Sigmoid colon (tissue), 7 donors: ENCODE data around the gene C22orf31. TPM values are rescaled to one million over a fixed set of nuclear protein-coding genes. Genes with fewer than 3 reads are reported as not detected.
"Not testable (repeated sequence)": the region's sequence is repeated elsewhere in the genome, so short reads cannot be mapped to it uniquely, and the experiment has no call there.

Experiments used
- DNase-seq: peaks from one replicate; pipeline ENCODE4 v3.0.0-alpha.2; 2019
- H3K27ac ChIP-seq, 4 donors: fragments of 200-600 bp; sonication (generic); one replicate each; pipeline ENCODE4 v1.5.1; 2016 to 2019; ENCODE audit warnings: mild to moderate bottlenecking in 1 of 4
- H3K27me3 ChIP-seq, 3 donors: fragments of 200-600 bp; sonication (generic); one replicate each; pipeline ENCODE4 v1.5.1; 2019; ENCODE audit warnings: mild to moderate bottlenecking in 1 of 3
- H3K36me3 ChIP-seq, 4 donors: fragments of 200-600 bp; sonication (generic); one replicate each; pipeline ENCODE4 v1.5.1; 2016 to 2019
- H3K4me1 ChIP-seq, 4 donors: fragments of 200-600 bp; sonication (generic); one replicate each; pipeline ENCODE4 v1.5.1; 2017 to 2019
- H3K4me3 ChIP-seq, 4 donors: fragments of 200-600 bp; sonication (generic); one replicate each; pipeline ENCODE4 v1.5.1; 2017 to 2019; ENCODE audit warnings: mild to moderate bottlenecking in 2 of 4, moderate library complexity in 1 of 4
- H3K9me3 ChIP-seq, 4 donors: fragments of 200-600 bp in 3 of 4; sonication (generic) in 3 of 4; one replicate each; pipeline versions ENCODE4 v1.5.1 to v1.6.1; 2013 to 2019
- CTCF ChIP-seq, 4 experiments: fragments of 450-650 bp in 3 of 4; fragments of 200-600 bp in 1 of 4; IDR thresholded peaks; one replicate each; pipeline ENCODE4 v1.5.1; 2016 to 2019; ENCODE audit warnings: antibody characterized with exemption in 4 of 4, mild to moderate bottlenecking in 3 of 4, moderate library complexity in 2 of 4
- EP300 ChIP-seq, 4 donors: sonication (generic); formaldehyde crosslinking; IDR thresholded peaks; one replicate each; pipeline ENCODE4 v1.6.1; 2017; ENCODE audit warnings: antibody characterized with exemption in 4 of 4
- POLR2A ChIP-seq, 2 donors: fragments of 450-650 bp; IDR thresholded peaks; one replicate each; pipeline ENCODE4 v1.6.1; 2016; ENCODE audit warnings: antibody characterized with exemption in 2 of 2, mild to moderate bottlenecking in 2 of 2, moderate library complexity in 2 of 2
- POLR2AphosphoS5 ChIP-seq, 4 donors: sonication (generic); formaldehyde crosslinking; IDR thresholded peaks; one replicate each; pipeline ENCODE4 v1.6.1; 2017; ENCODE audit warnings: antibody characterized with exemption in 4 of 4
- WGBS, 2 donors: extraction: QIAGEN DNeasy Blood & Tissue Kit; methylation state at CpG; one replicate each; pipeline ENCODE4 v1.1.7; 2013; 5-methylcytosine and 5-hydroxymethylcytosine counted together
- intact Hi-C: fragments of 100-400 bp; cut with DNase I; formaldehyde crosslinking; loops from one replicate; pipeline ENCODE4 v1.15.1; 2023
- polyA plus RNA-seq, 3 donors: library from polyadenylated mRNA; stranded (reverse); fragments of 200-250 nt; gene quantifications; one replicate each; pipeline ENCODE4 v1.2.3, GENCODE V29; 2013
- total RNA-seq, 4 donors: library from RNA; depleted of rRNA; stranded (reverse); fragments of >200 nt; gene quantifications; one replicate each; pipeline ENCODE4 v1.1.0, GENCODE V29; 2016
- donor health status: healthy with polysubstance abuse.
- donor health status: Bipolar disorder and iron deficiency.
- donor health status: healthy.

Gene C22orf31
- total and polyA plus RNA-seq, 7 donors: 0.60 TPM; not detected in 6

GRCh38 chr22:29040385-29041275, 21.0 kb downstream of the C22orf31 start:
- Histone ChIP-seq H3K27me3 (no peaks in the 10 kb centered on the region), H3K4me3 (no peak overlapping the region), H3K4me1 (peaks cover 0 to 21% (median 15%) of the 10 kb centered on the region in 4 donors), H3K9me3 (no peaks in the 10 kb centered on the region), H3K27ac (no peak overlapping the region), H3K36me3 (peaks cover 0 to 25% (median 0%) of the 10 kb centered on the region in 4 donors)
- TF ChIP-seq EP300 (IDR thresholded peaks at IDR 0.05) (no peak), POLR2AphosphoS5 (IDR thresholded peaks at IDR 0.05) (no peak), POLR2A (IDR thresholded peaks at IDR 0.05) (no peak), CTCF (IDR thresholded peaks at IDR 0.05) (peak; percentile 87 to 97 (median 94))
- WGBS, 2 donors: 29 to 36% methylated on average over 9 of the region's 9 CpGs
- intact Hi-C loops: loop anchor here (1.0 to 5.0 kb wide), 2 partner anchors 184 to 433 kb away; no protein-coding TSS in a partner anchor
- peak; percentile 81 for DNase-seq

DNA sequence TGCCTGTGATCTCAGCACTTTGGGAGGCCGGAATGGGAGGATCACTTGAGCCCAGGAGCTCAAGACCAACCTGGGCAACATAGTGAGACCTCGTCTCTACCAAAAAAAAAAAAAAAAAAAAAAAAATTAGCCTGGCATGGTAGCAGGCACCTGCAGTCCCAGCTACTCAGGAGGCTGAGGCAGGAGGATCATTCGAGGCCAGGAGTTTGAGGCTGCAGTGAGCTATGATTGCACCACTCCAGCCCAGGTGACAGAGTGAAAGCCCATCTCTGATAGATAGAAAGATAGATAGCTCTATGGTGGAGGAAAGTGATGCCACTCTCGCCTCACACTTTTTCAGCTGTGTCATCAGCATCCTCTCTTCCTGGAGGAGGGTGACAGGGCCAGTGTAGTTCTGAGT, 21.9 kb downstream of the C22orf31 start:
- 74 to 92% methylated on average over 4 of the region's 4 CpGs for WGBS, 2 donors
- H3K27me3 ChIP-seq, H3K9me3 ChIP-seq, H3K4me3 ChIP-seq, DNase-seq, H3K27ac ChIP-seq: not testable (repeated sequence)
- H3K4me1 ChIP-seq: peaks cover 0 to 21% (median 15%) of the 10 kb centered on the region in 4 donors
- intact Hi-C loops: loop anchor here (1.0 to 10.0 kb wide), 3 partner anchors 183 to 1015 kb away; no protein-coding TSS in a partner anchor
- H3K36me3 ChIP-seq: peaks cover 0 to 15% (median 0%) of the 10 kb centered on the region in 4 donors

GRCh38 chr22:29039148-29039547, 22.5 kb downstream of the C22orf31 start:
- Histone ChIP-seq H3K36me3 (peaks cover 0 to 10% (median 0%) of the 10 kb centered on the region in 4 donors), H3K4me3 (no peak overlapping the region), H3K27me3 (no peaks in the 10 kb centered on the region), H3K27ac (no peak overlapping the region), H3K4me1 (peaks cover 0 to 16% (median 13%) of the 10 kb centered on the region in 4 donors), H3K9me3 (no peaks in the 10 kb centered on the region)
- no peak for DNase-seq
- WGBS, 2 donors: 20 to 75% methylated on average over 9 of the region's 9 CpGs
- intact Hi-C loops: loop anchor here (10.0 kb wide), 1 partner anchor 1014 kb away; no protein-coding TSS in a partner anchor
- TF ChIP-seq POLR2AphosphoS5 (IDR thresholded peaks at IDR 0.05) (no peak), EP300 (IDR thresholded peaks at IDR 0.05) (no peak), CTCF (IDR thresholded peaks at IDR 0.05) (no peak), POLR2A (IDR thresholded peaks at IDR 0.05) (no peak)

DNA sequence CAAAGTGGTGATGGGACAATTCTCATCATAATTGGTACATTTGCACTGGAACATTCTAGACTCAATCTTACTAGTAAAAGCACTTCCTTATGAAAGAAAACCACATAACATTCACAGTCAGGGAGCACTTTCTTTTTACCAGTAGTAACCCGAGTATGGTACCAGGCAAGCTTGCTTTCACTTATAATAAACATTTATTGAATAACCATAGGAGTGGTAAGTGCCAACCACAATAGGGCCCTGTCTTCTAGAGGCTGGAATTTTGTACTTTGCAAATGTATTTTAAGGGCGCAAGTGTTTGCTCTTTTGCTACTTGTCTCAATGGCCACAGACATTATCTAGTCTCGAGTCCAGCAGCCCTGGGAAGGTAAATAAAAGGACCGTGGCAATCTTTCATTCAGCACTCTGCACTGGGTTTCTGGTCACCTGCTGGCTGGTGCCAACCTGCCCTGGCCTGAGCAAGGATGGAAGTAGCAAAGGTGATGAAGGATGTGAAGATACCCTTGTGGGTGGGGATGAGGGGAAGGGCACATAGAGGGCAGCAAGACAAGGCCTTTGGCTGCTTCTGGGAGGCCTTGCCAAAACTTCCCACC, 24.2 kb downstream of the C22orf31 start:
- intact Hi-C loops: loop anchor here (2.0 to 10.0 kb wide), 2 partner anchors 87 to 1013 kb away; no protein-coding TSS in a partner anchor
- Histone ChIP-seq H3K27ac (no peak overlapping the region), H3K9me3 (no peaks in the 10 kb centered on the region), H3K36me3 (no peaks in the 10 kb centered on the region), H3K27me3 (no peaks in the 10 kb centered on the region), H3K4me3 (no peak overlapping the region), H3K4me1 (peaks cover 0 to 22% (median 17%) of the 10 kb centered on the region in 4 donors)
- no peak for DNase-seq
- 17 to 60% methylated on average over 4 of the region's 4 CpGs for WGBS, 2 donors
- TF ChIP-seq EP300 (IDR thresholded peaks at IDR 0.05) (no peak), POLR2A (IDR thresholded peaks at IDR 0.05) (no peak), POLR2AphosphoS5 (IDR thresholded peaks at IDR 0.05) (no peak), CTCF (IDR thresholded peaks at IDR 0.05) (no peak)

GRCh38 chr22:29032584-29032983, 29.0 kb downstream of the C22orf31 start:
- 30 to 64% methylated on average over 2 of the region's 2 CpGs for WGBS, 2 donors
- no peak for TF ChIP-seq CTCF (IDR thresholded peaks at IDR 0.05)
- TF ChIP-seq POLR2AphosphoS5 (IDR thresholded peaks at IDR 0.05): no peak
- TF ChIP-seq POLR2A (IDR thresholded peaks at IDR 0.05): no peak
- no peak for TF ChIP-seq EP300 (IDR thresholded peaks at IDR 0.05)
- no peak overlapping the region for H3K4me3 ChIP-seq
- no peak for DNase-seq
- H3K4me1 ChIP-seq: peaks cover 0 to 33% (median 31%) of the 10 kb centered on the region in 4 donors
- peak overlapping the region; percentile 30 to 85 (median 78) for H3K27ac ChIP-seq
- H3K9me3 ChIP-seq: no peaks in the 10 kb centered on the region
- intact Hi-C loops: loop anchor here (5.0 to 10.0 kb wide), 3 partner anchors 45 to 1008 kb away; partner anchors contain the start of gene ZNRF3
- H3K36me3 ChIP-seq: no peaks in the 10 kb centered on the region
- no peaks in the 10 kb centered on the region for H3K27me3 ChIP-seq
